HFFc6 (cell line): ENCODE results near the gene SEMA4D. TPM values are rescaled to one million over a fixed set of nuclear protein-coding genes. Genes with fewer than 3 reads are reported as not detected.

Experiments used
- DNase-seq: peaks from one replicate; pipeline ENCODE4 v3.0.0-alpha.2; 2018
- H3K27ac Mint-ChIP-seq: 2 replicates; pipeline ENCODE4 v1.8.0; 2020; ENCODE audit warnings: mild to moderate bottlenecking, mixed read lengths
- H3K27me3 Mint-ChIP-seq: 2 replicates; pipeline ENCODE4 v1.8.0; 2021; ENCODE audit warnings: mild to moderate bottlenecking, moderate library complexity, mixed read lengths; ENCODE audit not compliant: insufficient read depth
- H3K36me3 Mint-ChIP-seq: 2 replicates; pipeline ENCODE4 v1.8.0; 2021; ENCODE audit warnings: low read depth, mixed read lengths
- H3K4me1 Mint-ChIP-seq: 2 replicates; pipeline ENCODE4 v1.8.0; 2020; ENCODE audit warnings: low read depth, mixed read lengths
- H3K4me3 Mint-ChIP-seq: 2 replicates; pipeline ENCODE4 v1.8.0; 2020; ENCODE audit warnings: mild to moderate bottlenecking, moderate library complexity, mixed read lengths
- H3K9me3 Mint-ChIP-seq: 2 replicates; pipeline ENCODE4 v1.8.0; 2020; ENCODE audit warnings: mild to moderate bottlenecking, mixed read lengths
- CTCF ChIP-seq: fragments of 200-600 bp; sonication (generic); IDR thresholded peaks from 2 replicates; pipeline ENCODE4 v1.5.0; 2021; ENCODE audit warnings: antibody characterized with exemption, mild to moderate bottlenecking
- total RNA-seq, 6 experiments: library from RNA; stranded (reverse); fragmentation: NEBNext Ultra II Directional; extraction: Animal tissue kit (Norgen Biotek cat#: 25700); gene quantifications; 2 replicates in 1 of 6; 3 replicates in 5 of 6; pipeline ENCODE4 v1.2.3, GENCODE V29; 2021

SEMA4D gene
- total RNA-seq, 6 experiments from 2014 or later = not detected

- no peak for DNase-seq
- Mint-ChIP-seq H3K4me3 (no peak overlapping the region), H3K4me1 (no peaks in the 10 kb centered on the region), H3K27ac (no peak overlapping the region), H3K27me3 (peaks cover 6% of the 10 kb centered on the region), H3K9me3 (no peaks in the 10 kb centered on the region; the same call in 1 of the 2 replicates), H3K36me3 (no peaks in the 10 kb centered on the region)
- TF ChIP-seq CTCF = no peak
Observed at GRCh38 chr9:89493181-89493580, 4.7 kb downstream of the SEMA4D start.

GRCh38 chr9:89492586-89492985, 5.3 kb downstream of the SEMA4D start:
- TF ChIP-seq CTCF = no peak
- Mint-ChIP-seq H3K27me3 (peaks cover 6% of the 10 kb centered on the region), H3K9me3 (no peaks in the 10 kb centered on the region; the same call in 1 of the 2 replicates), H3K27ac (no peak overlapping the region), H3K36me3 (no peaks in the 10 kb centered on the region), H3K4me1 (no peaks in the 10 kb centered on the region), H3K4me3 (no peak overlapping the region)
- DNase-seq = no peak

- no peak overlapping the region for H3K27ac Mint-ChIP-seq
- peaks cover 6% of the 10 kb centered on the region for H3K27me3 Mint-ChIP-seq
- H3K36me3 Mint-ChIP-seq = no peaks in the 10 kb centered on the region
- TF ChIP-seq CTCF = no peak
- no peak for DNase-seq
- H3K4me3 Mint-ChIP-seq = no peak overlapping the region
- no peaks in the 10 kb centered on the region; the same call in 1 of the 2 replicates for H3K9me3 Mint-ChIP-seq
- no peaks in the 10 kb centered on the region for H3K4me1 Mint-ChIP-seq
Observed at GRCh38 chr9:89491694-89492093, 6.2 kb downstream of the SEMA4D start.

- TF ChIP-seq CTCF = no peak
- no peak for DNase-seq
- no peaks in the 10 kb centered on the region for H3K36me3 Mint-ChIP-seq
- no peak overlapping the region for H3K4me3 Mint-ChIP-seq
- no peaks in the 10 kb centered on the region; the same call in 1 of the 2 replicates for H3K9me3 Mint-ChIP-seq
- no peak overlapping the region for H3K27ac Mint-ChIP-seq
- no peaks in the 10 kb centered on the region; the same call in 1 of the 2 replicates for H3K27me3 Mint-ChIP-seq
- no peaks in the 10 kb centered on the region for H3K4me1 Mint-ChIP-seq
Observed at GRCh38 chr9:89489548-89490530, 8.1 kb downstream of the SEMA4D start.

GRCh38 chr9:89488936-89489335, 9.0 kb downstream of the SEMA4D start:
- TF ChIP-seq CTCF = no peak
- no peaks in the 10 kb centered on the region for H3K36me3 Mint-ChIP-seq
- no peaks in the 10 kb centered on the region for H3K4me1 Mint-ChIP-seq
- H3K27me3 Mint-ChIP-seq = no peaks in the 10 kb centered on the region; the same call in 1 of the 2 replicates
- no peaks in the 10 kb centered on the region; the same call in 1 of the 2 replicates for H3K9me3 Mint-ChIP-seq
- H3K27ac Mint-ChIP-seq = no peak overlapping the region
- H3K4me3 Mint-ChIP-seq = no peak overlapping the region
- DNase-seq = no peak
